ENCODE measurements around the gene RYK.

- TF ChIP-seq POLR2A (IDR thresholded peaks at IDR 0.05; ENCODE audit: low read depth, low read length) (no peak), EZH2 (IDR thresholded peaks at IDR 0.05; ENCODE audit: borderline replicate concordance, low read depth, low read length, severe bottlenecking) (no peak), CTCF (IDR thresholded peaks at IDR 0.05; ENCODE audit: extremely low read depth in 1 of 2, insufficient read depth in 1 of 2, low read depth in 1 of 2, low read length in 2 of 2) (no peak)
Observed at GRCh38 chr3:134149286-134149685, 101.4 kb downstream of the RYK start.

All from endothelial cell of umbilical vein (primary cell).